A673 (cell line): ENCODE data around the gene SELENOI. TPM values are rescaled to one million over a fixed set of nuclear protein-coding genes. Genes with fewer than 3 reads are reported as not detected.

Source experiments
- BruUV-seq: library from RNA; stranded (reverse); fragments of 400-500 nt; replicated peaks from 2 replicates; lab custom pipeline; 2021; lab: Mats Ljungman, UMichigan
- CTCF ChIA-PET: fragments of 300-600 bp; sonication (Branson Sonifier 250); formaldehyde crosslinking; loops from one replicate; lab custom pipeline; 2022; ENCODE audit warnings: antibody characterized with exemption; lab: Charles Lee
- POLR2A ChIA-PET: fragments of 300-600 bp; sonication (Branson Sonifier 250); formaldehyde crosslinking; loops from one replicate; lab custom pipeline; 2022; ENCODE audit warnings: antibody characterized with exemption; ENCODE audit not compliant: low non-redundant PET; lab: Charles Lee
- DNase-seq: peaks from one replicate; pipeline ENCODE4 v3.0.0-alpha.2; 2015; ENCODE audit warnings: low spot score
- H3K27ac ChIP-seq: fragments of 200-600 bp; sonication (generic); 2 replicates; pipeline ENCODE4 v1.5.1; 2016; ENCODE audit warnings: mixed run types, low read depth, mild to moderate bottlenecking, mixed read lengths, antibody characterized with exemption, low read length; ENCODE audit not compliant: poor library complexity, severe bottlenecking
- H3K27me3 ChIP-seq: fragments of 200-600 bp; sonication (generic); replicated peaks from 2 replicates; pipeline ENCODE4 v1.6.1; 2017; ENCODE audit warnings: mixed run types, low read depth, mild to moderate bottlenecking, mixed read lengths, antibody characterized with exemption, low read length; ENCODE audit not compliant: insufficient read depth, poor library complexity
- H3K36me3 ChIP-seq: fragments of 200-600 bp; sonication (generic); 2 replicates; pipeline ENCODE4 v1.6.1; 2016; ENCODE audit warnings: mixed run types, mild to moderate bottlenecking, mixed read lengths, antibody characterized with exemption, low read length; ENCODE audit not compliant: insufficient read depth, poor library complexity, severe bottlenecking
- H3K4me1 ChIP-seq: fragments of 200-600 bp; sonication (generic); 2 replicates; pipeline ENCODE4 v1.6.1; 2017; ENCODE audit warnings: mixed run types, mild to moderate bottlenecking, mixed read lengths, antibody characterized with exemption, low read length; ENCODE audit not compliant: insufficient read depth, poor library complexity, severe bottlenecking
- H3K4me3 ChIP-seq: fragments of 200-600 bp; sonication (generic); 2 replicates; pipeline ENCODE4 v1.5.1; 2016; ENCODE audit warnings: low read depth, mixed run types, mild to moderate bottlenecking, mixed read lengths, low read length; ENCODE audit not compliant: poor library complexity, severe bottlenecking
- H3K9me3 ChIP-seq: fragments of 200-600 bp; sonication (generic); 2 replicates; pipeline ENCODE4 v1.6.1; 2016; ENCODE audit warnings: mixed run types, low read depth, mild to moderate bottlenecking, mixed read lengths, antibody characterized with exemption, low read length; ENCODE audit not compliant: poor library complexity, severe bottlenecking
- CTCF ChIP-seq: fragments of 300-800, 200-600 bp; sonication (generic); conservative IDR thresholded peaks from 2 replicates; pipeline ENCODE4 v1.5.1; 2017; ENCODE audit warnings: low read depth, mild to moderate bottlenecking, antibody characterized with exemption, low read length, moderate library complexity, mixed read lengths
- EZH2 ChIP-seq: fragments of 200-600 bp; sonication (generic); IDR thresholded peaks from 2 replicates; pipeline ENCODE4 v1.6.1; 2017; ENCODE audit warnings: borderline replicate concordance, low read depth, mild to moderate bottlenecking, mixed read lengths, antibody characterized with exemption, low read length; ENCODE audit not compliant: poor library complexity, severe bottlenecking
- intact Hi-C: fragments of 100-400 bp; cut with micrococcal nuclease; formaldehyde crosslinking; loops from one replicate; pipeline ENCODE4 v1.10.0; 2022; ENCODE audit not compliant: unreplicated experiment
- total RNA-seq: library from RNA; stranded (reverse); gene quantifications from 2 replicates; pipeline ENCODE4 v1.2.3, GENCODE V29; 2021

Gene SELENOI
- total RNA-seq, 1 experiment from 2014 or later, result 62.7 TPM

DNA sequence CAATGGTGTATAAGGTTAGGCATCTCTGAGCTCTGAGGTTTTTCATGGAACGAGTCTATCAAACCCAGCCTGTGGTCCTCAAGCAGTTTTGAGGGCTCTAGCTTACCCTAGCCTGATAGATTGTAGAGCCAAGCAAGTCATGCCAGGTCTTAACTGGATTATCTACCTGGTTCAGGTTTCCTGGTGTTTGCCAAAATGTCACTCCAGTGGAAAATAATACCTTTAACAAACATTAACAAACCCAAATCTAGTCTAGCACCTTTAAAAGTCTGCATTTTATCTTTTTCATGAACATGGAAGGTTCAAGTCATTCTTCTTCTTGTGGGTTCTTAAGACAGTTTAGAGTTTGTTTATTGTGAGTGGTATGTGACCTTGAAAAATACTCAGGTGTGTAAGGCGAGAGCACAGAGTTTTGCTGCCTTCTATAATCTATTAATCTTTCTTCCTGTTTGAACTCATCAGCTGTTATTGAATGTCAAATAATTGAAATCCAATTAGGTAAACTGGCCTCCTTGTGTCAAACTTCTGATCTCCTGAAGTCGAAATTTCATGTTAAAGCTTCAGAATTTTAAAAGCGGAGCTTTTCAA, 14.0 kb downstream of the SELENOI start:
- ChIA-PET POLR2A (no interaction called here), CTCF (no interaction called here)
- BruUV-seq, result no TSS peak
- Histone ChIP-seq H3K36me3 (no peaks in the 10 kb centered on the region), H3K4me3 (no peak overlapping the region), H3K4me1 (peaks cover 29% of the 10 kb centered on the region), H3K9me3 (no peaks in the 10 kb centered on the region), H3K27me3 (no peaks in the 10 kb centered on the region), H3K27ac (no peak overlapping the region)
- TF ChIP-seq EZH2 (no peak), CTCF (no peak)
- intact Hi-C loops, result no loop called here
- DNase-seq, result no peak

DNA sequence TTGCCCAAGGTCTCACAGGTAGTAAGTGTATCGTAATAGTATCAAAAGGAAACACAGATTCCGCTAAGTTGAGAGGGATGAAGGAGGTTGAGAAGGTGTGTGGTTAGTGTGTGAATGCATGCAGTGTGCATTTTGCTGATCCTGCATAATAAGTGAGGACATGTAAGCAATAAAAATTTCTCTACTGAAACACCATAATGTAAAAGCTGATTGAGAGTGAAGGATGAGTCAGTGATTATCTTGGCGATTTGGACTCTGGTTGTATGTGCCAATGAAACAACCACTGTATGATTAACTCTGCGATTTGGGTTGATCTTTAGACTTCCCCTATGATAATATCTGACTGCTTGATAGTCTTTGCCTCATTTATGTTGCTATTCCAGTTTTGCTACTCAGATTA, 17.4 kb downstream of the SELENOI start:
- intact Hi-C loops, result no loop called here

GRCh38 chr2:26363958-26364357, 18.0 kb downstream of the SELENOI start:
- no peak for DNase-seq
- no peak overlapping the region for H3K27ac ChIP-seq
- ChIA-PET CTCF (no interaction called here), POLR2A (no interaction called here)
- BruUV-seq, result no TSS peak
- intact Hi-C loops, result no loop called here
- peaks cover under 1% of the 10 kb centered on the region for H3K4me1 ChIP-seq
- peaks cover 14% of the 10 kb centered on the region for H3K36me3 ChIP-seq
- TF ChIP-seq CTCF, result no peak
- TF ChIP-seq EZH2, result no peak
- no peak overlapping the region for H3K4me3 ChIP-seq
- no peaks in the 10 kb centered on the region for H3K9me3 ChIP-seq
- no peaks in the 10 kb centered on the region for H3K27me3 ChIP-seq

More for the DNA sequence above, 17.4 kb downstream of the SELENOI start:
- no peak for TF ChIP-seq CTCF
- no peak for TF ChIP-seq EZH2
- Histone ChIP-seq H3K4me1 (peaks cover 4% of the 10 kb centered on the region), H3K9me3 (no peaks in the 10 kb centered on the region), H3K36me3 (peaks cover 14% of the 10 kb centered on the region), H3K27ac (no peak overlapping the region), H3K27me3 (no peaks in the 10 kb centered on the region), H3K4me3 (no peak overlapping the region)
- ChIA-PET POLR2A (no interaction called here), CTCF (no interaction called here)
- no TSS peak for BruUV-seq
- DNase-seq, result no peak
